PC-3 (cell line): ENCODE data around the gene ZDHHC24.

Experiments used
- EZH2phosphoT487 ChIP-seq: fragments of 300-600 bp; sonication (generic); IDR thresholded peaks from 2 replicates; pipeline ENCODE4 v1.6.1; 2018; ENCODE audit warnings: mild to moderate bottlenecking, antibody characterized with exemption, low read length, borderline replicate concordance
- TF ChIP-seq, protein P1 (sequence below): fragments of 300-600 bp; sonication (generic); conservative IDR thresholded peaks from 2 replicates; pipeline ENCODE4 v1.5.1; 2017; ENCODE audit warnings: antibody characterized with exemption, low read depth, mild to moderate bottlenecking, low read length

DNA sequence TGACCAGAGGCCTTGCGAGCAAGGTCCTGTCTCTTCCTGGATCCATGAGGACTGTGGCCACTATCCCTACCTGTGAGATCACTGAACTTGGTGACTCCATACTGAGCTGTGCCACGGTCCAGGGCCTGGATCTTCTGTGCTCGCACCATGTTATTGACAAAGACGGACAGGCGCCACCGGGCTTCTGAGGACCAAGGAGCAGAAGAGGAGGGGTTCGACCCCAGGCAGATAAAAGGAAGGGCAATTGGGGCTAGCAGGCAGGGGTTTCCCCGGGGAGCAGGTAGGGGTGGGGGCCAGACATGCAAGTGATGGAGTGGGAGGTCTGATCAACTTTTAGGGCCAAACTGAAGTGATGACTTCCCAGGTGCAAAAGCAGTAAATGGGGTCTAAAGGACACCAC lies 20.4 kb upstream of the ZDHHC24 start:
- TF ChIP-seq, protein P1, sequence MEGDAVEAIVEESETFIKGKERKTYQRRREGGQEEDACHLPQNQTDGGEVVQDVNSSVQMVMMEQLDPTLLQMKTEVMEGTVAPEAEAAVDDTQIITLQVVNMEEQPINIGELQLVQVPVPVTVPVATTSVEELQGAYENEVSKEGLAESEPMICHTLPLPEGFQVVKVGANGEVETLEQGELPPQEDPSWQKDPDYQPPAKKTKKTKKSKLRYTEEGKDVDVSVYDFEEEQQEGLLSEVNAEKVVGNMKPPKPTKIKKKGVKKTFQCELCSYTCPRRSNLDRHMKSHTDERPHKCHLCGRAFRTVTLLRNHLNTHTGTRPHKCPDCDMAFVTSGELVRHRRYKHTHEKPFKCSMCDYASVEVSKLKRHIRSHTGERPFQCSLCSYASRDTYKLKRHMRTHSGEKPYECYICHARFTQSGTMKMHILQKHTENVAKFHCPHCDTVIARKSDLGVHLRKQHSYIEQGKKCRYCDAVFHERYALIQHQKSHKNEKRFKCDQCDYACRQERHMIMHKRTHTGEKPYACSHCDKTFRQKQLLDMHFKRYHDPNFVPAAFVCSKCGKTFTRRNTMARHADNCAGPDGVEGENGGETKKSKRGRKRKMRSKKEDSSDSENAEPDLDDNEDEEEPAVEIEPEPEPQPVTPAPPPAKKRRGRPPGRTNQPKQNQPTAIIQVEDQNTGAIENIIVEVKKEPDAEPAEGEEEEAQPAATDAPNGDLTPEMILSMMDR = no peak
- TF ChIP-seq EZH2phosphoT487 = no peak
